Esophagus squamous epithelium (tissue), 5 donors: ENCODE results near the gene PTGDR. TPM values are rescaled to one million over a fixed set of nuclear protein-coding genes. Genes with fewer than 3 reads are reported as not detected.

Experiments used
- DNase-seq: peaks from one replicate; lab custom pipeline; 2025; lab: John Stamatoyannopoulos, UW
- H3K27ac ChIP-seq, 4 donors: fragments of 200-600 bp; sonication (generic); one replicate each; pipeline ENCODE4 v1.5.1; 2016 to 2019; ENCODE audit warnings: mild to moderate bottlenecking in 1 of 4
- H3K27me3 ChIP-seq, 4 donors: fragments of 200-600 bp; sonication (generic); 1 replicate in 3 of 4; 2 replicates in 1 of 4; pipeline versions ENCODE4 v1.5.1 to v1.6.0; 2017 to 2021; ENCODE audit warnings: antibody characterized with exemption in 1 of 4
- H3K36me3 ChIP-seq, 3 donors: fragments of 200-600 bp; sonication (generic); one replicate each; pipeline ENCODE4 v1.5.1; 2016 to 2019
- H3K4me1 ChIP-seq, 3 donors: fragments of 200-600 bp; sonication (generic); one replicate each; pipeline ENCODE4 v1.5.1; 2017 to 2019
- H3K4me3 ChIP-seq, 4 donors: fragments of 200-600 bp; sonication (generic); 1 replicate in 3 of 4; 2 replicates in 1 of 4; pipeline ENCODE4 v1.5.1; 2016 to 2019; ENCODE audit warnings: mild to moderate bottlenecking in 2 of 4, moderate library complexity in 1 of 4
- H3K9me3 ChIP-seq, 3 donors: fragments of 200-600 bp; sonication (generic); one replicate each; pipeline ENCODE4 v1.5.1; 2016 to 2019
- POLR2A ChIP-seq, 4 donors: fragments of 450-650 bp; IDR thresholded peaks; one replicate each; pipeline ENCODE4 v1.6.1; 2017; ENCODE audit warnings: antibody characterized with exemption in 4 of 4, mild to moderate bottlenecking in 4 of 4, moderate library complexity in 3 of 4
- WGBS, 2 donors: methylation state at CpG; one replicate each; pipeline ENCODE4 v1.1.5; 2018; 5-methylcytosine and 5-hydroxymethylcytosine counted together
- intact Hi-C: fragments of 100-400 bp; cut with DNase I; formaldehyde crosslinking; loops from one replicate; pipeline ENCODE4 v1.15.0; 2022
- total RNA-seq, 4 donors: library from RNA; depleted of rRNA; stranded (reverse); fragments of >200 nt; gene quantifications; one replicate each; pipeline ENCODE4 v1.1.0, GENCODE V29; 2016
- TF ChIP-seq, protein P1 (sequence below), 6 experiments: fragments of 450-650 bp in 4 of 6; fragments of 200-600 bp in 2 of 6; sonication (generic) in 2 of 6; IDR thresholded peaks; one replicate each; pipeline ENCODE4 v1.5.1; 2016 to 2019; ENCODE audit warnings: antibody characterized with exemption in 6 of 6, mild to moderate bottlenecking in 4 of 6, moderate library complexity in 4 of 6
- donor health status: DM: yes; HTN: yes; CAD: no.

PTGDR gene
- total RNA-seq, 4 donors from 2014 or later, result 0.57 TPM; not detected in 3

DNA sequence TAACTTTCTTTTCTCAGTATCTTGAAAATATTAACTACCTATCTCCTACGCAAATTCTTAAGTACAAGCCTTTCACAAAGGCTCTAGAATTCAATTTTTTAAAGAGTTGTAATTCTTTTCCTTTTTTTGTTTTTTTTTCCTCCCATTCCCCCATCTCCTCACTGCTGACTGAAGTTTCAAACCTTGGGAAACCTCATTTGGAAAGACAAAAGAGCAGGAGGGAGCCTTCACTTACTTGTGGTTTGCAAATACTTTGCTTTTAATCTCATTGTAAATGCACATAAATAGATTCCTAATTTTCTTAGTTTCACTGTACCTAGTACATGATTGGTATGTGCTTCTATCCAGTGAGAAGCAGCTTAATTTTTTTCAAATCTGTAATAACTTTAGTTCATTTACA is 15.8 kb upstream of the PTGDR start:
- WGBS, 2 donors, result 81 to 86% methylated on average over 1 of the region's 1 CpG
- intact Hi-C loops, result no loop called here
- H3K27me3 ChIP-seq, result no peaks in the 10 kb centered on the region
- no peaks in the 10 kb centered on the region for H3K9me3 ChIP-seq
- H3K27ac ChIP-seq, result no peak overlapping the region
- H3K4me3 ChIP-seq, result no peak overlapping the region
- TF ChIP-seq, protein P1, sequence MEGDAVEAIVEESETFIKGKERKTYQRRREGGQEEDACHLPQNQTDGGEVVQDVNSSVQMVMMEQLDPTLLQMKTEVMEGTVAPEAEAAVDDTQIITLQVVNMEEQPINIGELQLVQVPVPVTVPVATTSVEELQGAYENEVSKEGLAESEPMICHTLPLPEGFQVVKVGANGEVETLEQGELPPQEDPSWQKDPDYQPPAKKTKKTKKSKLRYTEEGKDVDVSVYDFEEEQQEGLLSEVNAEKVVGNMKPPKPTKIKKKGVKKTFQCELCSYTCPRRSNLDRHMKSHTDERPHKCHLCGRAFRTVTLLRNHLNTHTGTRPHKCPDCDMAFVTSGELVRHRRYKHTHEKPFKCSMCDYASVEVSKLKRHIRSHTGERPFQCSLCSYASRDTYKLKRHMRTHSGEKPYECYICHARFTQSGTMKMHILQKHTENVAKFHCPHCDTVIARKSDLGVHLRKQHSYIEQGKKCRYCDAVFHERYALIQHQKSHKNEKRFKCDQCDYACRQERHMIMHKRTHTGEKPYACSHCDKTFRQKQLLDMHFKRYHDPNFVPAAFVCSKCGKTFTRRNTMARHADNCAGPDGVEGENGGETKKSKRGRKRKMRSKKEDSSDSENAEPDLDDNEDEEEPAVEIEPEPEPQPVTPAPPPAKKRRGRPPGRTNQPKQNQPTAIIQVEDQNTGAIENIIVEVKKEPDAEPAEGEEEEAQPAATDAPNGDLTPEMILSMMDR (IDR thresholded peaks at IDR 0.05), result no peak
- no peak for TF ChIP-seq POLR2A (IDR thresholded peaks at IDR 0.05)
- no peaks in the 10 kb centered on the region for H3K36me3 ChIP-seq
- H3K4me1 ChIP-seq, result no peaks in the 10 kb centered on the region
- DNase-seq, result no peak

DNA sequence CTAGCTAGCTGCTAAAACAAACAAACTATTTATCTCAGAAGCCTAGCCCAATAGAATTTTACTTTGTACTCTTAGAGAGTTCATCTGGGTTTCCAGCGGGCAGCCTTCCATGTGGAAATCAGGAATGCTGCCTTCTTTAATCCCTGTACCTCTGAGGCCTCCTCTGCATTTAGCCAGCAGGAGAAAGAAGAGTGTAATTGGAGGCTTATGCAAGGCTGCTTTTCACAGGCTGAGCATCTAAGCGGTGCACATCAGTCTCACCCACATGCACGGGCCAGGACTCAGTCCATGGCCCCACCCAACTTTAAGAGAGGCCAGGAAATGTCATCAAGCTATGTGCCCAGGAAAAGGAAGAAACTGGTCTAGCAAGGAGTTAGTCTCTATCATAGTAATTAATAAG is 14.0 kb upstream of the PTGDR start:
- Histone ChIP-seq H3K4me3 (no peak overlapping the region), H3K27me3 (no peaks in the 10 kb centered on the region), H3K36me3 (no peaks in the 10 kb centered on the region), H3K9me3 (no peaks in the 10 kb centered on the region), H3K27ac (no peak overlapping the region), H3K4me1 (no peaks in the 10 kb centered on the region)
- 20 to 28% methylated on average over 2 to 3 of the region's 3 CpGs for WGBS, 2 donors
- no peak for TF ChIP-seq POLR2A (IDR thresholded peaks at IDR 0.05)
- TF ChIP-seq, protein P1 (IDR thresholded peaks at IDR 0.05), result no peak
- no peak for DNase-seq
- intact Hi-C loops, result no loop called here

DNA sequence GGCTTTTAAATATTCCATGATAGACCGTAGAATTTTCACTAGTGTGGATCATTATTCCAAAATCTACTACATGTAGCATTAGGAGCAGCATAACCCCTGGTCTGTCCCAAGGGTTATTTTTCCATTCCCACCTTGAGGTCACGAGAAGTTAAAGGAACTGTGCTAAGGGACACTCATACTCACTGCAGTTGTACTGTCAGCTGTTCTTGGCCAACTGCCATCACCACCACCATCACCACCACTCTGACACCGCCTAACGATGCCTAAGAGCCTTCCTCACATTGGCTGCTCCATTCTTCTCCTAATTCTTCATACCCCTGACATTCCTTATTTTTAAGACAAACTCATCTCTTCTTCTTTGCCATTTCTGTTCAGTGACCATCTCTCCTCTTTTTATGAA is 13.4 kb upstream of the PTGDR start:
- no peak for DNase-seq
- intact Hi-C loops, result no loop called here
- no peaks in the 10 kb centered on the region for H3K9me3 ChIP-seq

GRCh38 chr14:52258783-52259182 is 8.7 kb upstream of the PTGDR start:
- Histone ChIP-seq H3K4me3 (no peak overlapping the region), H3K27ac (no peak overlapping the region), H3K27me3 (no peaks in the 10 kb centered on the region), H3K9me3 (no peaks in the 10 kb centered on the region), H3K4me1 (no peaks in the 10 kb centered on the region), H3K36me3 (no peaks in the 10 kb centered on the region)
- intact Hi-C loops, result no loop called here
- DNase-seq, result no peak
- TF ChIP-seq, protein P1 (IDR thresholded peaks at IDR 0.05), result no peak
- no peak for TF ChIP-seq POLR2A (IDR thresholded peaks at IDR 0.05)
- WGBS, 2 donors, result 67 to 75% methylated on average over 2 of the region's 2 CpGs

More for the DNA sequence above, 13.4 kb upstream of the PTGDR start:
- Histone ChIP-seq H3K27me3 (no peaks in the 10 kb centered on the region), H3K4me1 (no peaks in the 10 kb centered on the region), H3K27ac (no peak overlapping the region), H3K4me3 (no peak overlapping the region), H3K36me3 (no peaks in the 10 kb centered on the region)
- 83 to 88% methylated on average over 4 of the region's 4 CpGs for WGBS, 2 donors
- no peak for TF ChIP-seq POLR2A (IDR thresholded peaks at IDR 0.05)
- TF ChIP-seq, protein P1 (IDR thresholded peaks at IDR 0.05), result no peak

DNA sequence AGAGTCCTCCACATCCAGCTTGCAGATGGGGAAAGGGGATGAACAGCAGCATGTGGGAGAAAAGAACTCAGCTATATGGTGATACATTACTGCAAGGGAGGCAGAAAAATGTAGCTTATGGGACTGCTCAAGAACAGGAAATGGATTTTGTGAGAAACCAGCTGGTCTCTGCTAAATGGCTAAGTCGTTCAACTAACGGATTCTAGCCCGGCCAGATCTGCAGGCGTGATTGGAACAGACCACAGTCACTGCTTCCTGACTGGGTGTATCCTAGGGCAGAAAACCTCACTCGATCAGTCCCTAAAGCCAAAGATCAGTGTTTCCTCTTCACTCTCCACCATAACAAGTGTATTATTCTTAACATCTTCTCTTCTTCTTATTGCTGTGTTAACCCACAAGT is 8.1 kb upstream of the PTGDR start:
- no peak overlapping the region for H3K4me3 ChIP-seq
- TF ChIP-seq, protein P1 (IDR thresholded peaks at IDR 0.05), result no peak
- no peak for TF ChIP-seq POLR2A (IDR thresholded peaks at IDR 0.05)
- H3K4me1 ChIP-seq, result no peaks in the 10 kb centered on the region
- H3K36me3 ChIP-seq, result no peaks in the 10 kb centered on the region
- H3K27me3 ChIP-seq, result no peaks in the 10 kb centered on the region
- no peak overlapping the region for H3K27ac ChIP-seq
- no peaks in the 10 kb centered on the region for H3K9me3 ChIP-seq
- DNase-seq, result no peak
- intact Hi-C loops, result no loop called here
- 66 to 73% methylated on average over 5 of the region's 5 CpGs for WGBS, 2 donors
